Effector CD8-positive, alpha-beta T cell (primary cell): ENCODE data around the gene EMC1.
"Not testable (repeated sequence)": the region's sequence is repeated elsewhere in the genome, so short reads cannot be mapped to it uniquely, and the experiment has no call there.

Source experiments
- DNase-seq: peaks from one replicate; lab custom pipeline; 2025; lab: John Stamatoyannopoulos, UW

EMC1 gene

GRCh38 chr1:19260211-19261138, 9.2 kb upstream of the EMC1 start:
- DNase-seq = no peak

GRCh38 chr1:19258353-19258752, 7.0 kb upstream of the EMC1 start:
- DNase-seq = no peak

- no peak for DNase-seq
Observed at GRCh38 chr1:19257178-19257914, 6.0 kb upstream of the EMC1 start.

GRCh38 chr1:19256301-19256700, 5.0 kb upstream of the EMC1 start:
- not testable (repeated sequence) for DNase-seq

- no peak for DNase-seq
Observed at GRCh38 chr1:19255288-19255687, 4.0 kb upstream of the EMC1 start.

GRCh38 chr1:19254416-19254815, 3.1 kb upstream of the EMC1 start:
- DNase-seq = no peak

GRCh38 chr1:19250629-19251304, 557 bp downstream of the EMC1 start:
- no peak for DNase-seq

GRCh38 chr1:19240673-19241538, 10.4 kb downstream of the EMC1 start:
- peak; percentile 51 for DNase-seq

- no peak for DNase-seq
Observed at GRCh38 chr1:19239876-19240275, 11.4 kb downstream of the EMC1 start.

GRCh38 chr1:19234224-19234623, 17.1 kb downstream of the EMC1 start:
- no peak for DNase-seq

- no peak for DNase-seq
Observed at GRCh38 chr1:19232524-19232846, 18.8 kb downstream of the EMC1 start.

GRCh38 chr1:19231736-19232523, 19.4 kb downstream of the EMC1 start:
- not testable (repeated sequence) for DNase-seq

GRCh38 chr1:19229828-19230325, 21.4 kb downstream of the EMC1 start:
- no peak for DNase-seq

- no peak for DNase-seq
Observed at GRCh38 chr1:19229229-19229628, 22.1 kb downstream of the EMC1 start.

GRCh38 chr1:19222979-19223824, 28.1 kb downstream of the EMC1 start:
- no peak for DNase-seq

GRCh38 chr1:19222573-19222972, 28.8 kb downstream of the EMC1 start:
- no peak for DNase-seq

GRCh38 chr1:19220991-19221390, 30.3 kb downstream of the EMC1 start:
- no peak for DNase-seq

GRCh38 chr1:19220080-19220846, 31.1 kb downstream of the EMC1 start:
- DNase-seq = no peak

- no peak for DNase-seq
Observed at GRCh38 chr1:19219451-19219850, 31.9 kb downstream of the EMC1 start.
